IMR-90 (cell line): ENCODE measurements around the gene SIGLECL1. TPM values are rescaled to one million over a fixed set of nuclear protein-coding genes. Genes with fewer than 3 reads are reported as not detected.
"Not testable (repeated sequence)": the region's sequence is repeated elsewhere in the genome, so short reads cannot be mapped to it uniquely, and the experiment has no call there.

Source experiments
- ATAC-seq: fragments of 200-7000 bp; cut with Tn5 transposase; 2 replicates; pipeline ENCODE4 v1.9.1; 2020; ENCODE audit warnings: low read depth, mild to moderate bottlenecking, moderate library complexity
- BruUV-seq: library from RNA; stranded (reverse); fragments of 400-500 nt; replicated peaks from 2 replicates; lab custom pipeline; 2021; lab: Mats Ljungman, UMichigan
- CTCF ChIA-PET: fragments of 300-600 bp; formaldehyde crosslinking; extraction: SDS; loops from one replicate; lab custom pipeline; 2021; ENCODE audit warnings: antibody characterized with exemption; lab: Yijun Ruan, JAX
- POLR2A ChIA-PET: fragments of 300-600 bp; sonication (Branson Sonifier 250); formaldehyde crosslinking; loops from one replicate; lab custom pipeline; 2022; ENCODE audit warnings: antibody characterized with exemption; ENCODE audit not compliant: unreplicated experiment; lab: Charles Lee
- DNase-seq: peaks from one replicate; pipeline ENCODE4 v3.0.0; 2013
- H2AFZ ChIP-seq: replicated peaks from 2 replicates; pipeline ENCODE3; 2013; ENCODE audit warnings: low read length, mild to moderate bottlenecking; ENCODE audit not compliant: poor library complexity
- H2AK5ac ChIP-seq: 2 replicates; pipeline ENCODE4 v1.6.1; 2013; ENCODE audit warnings: low read depth, low read length, inconsistent platforms
- H2AK9ac ChIP-seq: replicated peaks from 2 replicates; pipeline ENCODE3; 2013; ENCODE audit warnings: mild to moderate bottlenecking, low read depth, low read length, moderate library complexity; ENCODE audit not compliant: poor library complexity
- H2BK120ac ChIP-seq: 2 replicates; pipeline ENCODE4 v1.6.1; 2013; ENCODE audit warnings: low read depth, low read length, inconsistent platforms
- H2BK15ac ChIP-seq: 3 replicates; pipeline ENCODE4 v1.6.1; 2013; ENCODE audit warnings: low read depth, low read length, inconsistent platforms
- H2BK20ac ChIP-seq: 2 replicates; pipeline ENCODE4 v1.6.1; 2013; ENCODE audit warnings: low read depth, mild to moderate bottlenecking, inconsistent platforms, low read length, moderate library complexity
- H2BK5ac ChIP-seq: 2 replicates; pipeline ENCODE4 v1.6.1; 2013; ENCODE audit warnings: mild to moderate bottlenecking, low read depth, low read length, inconsistent platforms; ENCODE audit not compliant: poor library complexity, severe bottlenecking
- H3K14ac ChIP-seq: replicated peaks from 2 replicates; pipeline ENCODE4 v1.6.1; 2013; ENCODE audit warnings: low read depth, low read length, inconsistent platforms
- H3K18ac ChIP-seq: 2 replicates; pipeline ENCODE4 v1.6.1; 2013; ENCODE audit warnings: low read depth, low read length, control low read depth
- H3K23ac ChIP-seq: 2 replicates; pipeline ENCODE4 v1.6.1; 2013; ENCODE audit warnings: low read depth, low read length, inconsistent platforms
- H3K27ac ChIP-seq: 2 replicates; pipeline ENCODE4 v1.5.1; 2013; ENCODE audit warnings: mild to moderate bottlenecking, control low read depth, low read length; ENCODE audit not compliant: insufficient read depth
- H3K27me3 ChIP-seq: 2 replicates; pipeline ENCODE4 v1.6.1; 2013; ENCODE audit warnings: low read length; ENCODE audit not compliant: control insufficient read depth, insufficient read depth
- H3K36me3 ChIP-seq: 2 replicates; pipeline ENCODE4 v1.6.1; 2013; ENCODE audit warnings: low read length, mixed read lengths; ENCODE audit not compliant: control insufficient read depth, insufficient read depth
- H3K4ac ChIP-seq: 2 replicates; pipeline ENCODE4 v1.6.1; 2013; ENCODE audit warnings: low read depth, low read length, inconsistent platforms
- H3K4me1 ChIP-seq: 2 replicates; pipeline ENCODE4 v1.6.1; 2013; ENCODE audit warnings: low read length, mixed read lengths; ENCODE audit not compliant: control insufficient read depth, insufficient read depth
- H3K4me2 ChIP-seq: 2 replicates; pipeline ENCODE4 v1.6.1; 2013; ENCODE audit warnings: low read depth, mild to moderate bottlenecking, control low read depth, low read length, moderate library complexity
- H3K4me3 ChIP-seq: 2 replicates; pipeline ENCODE4 v1.5.1; 2013; ENCODE audit warnings: low read depth, mild to moderate bottlenecking, control low read depth, low read length, moderate library complexity; ENCODE audit not compliant: insufficient read depth
- H3K56ac ChIP-seq: 2 replicates; pipeline ENCODE4 v1.6.1; 2013; ENCODE audit warnings: low read length, inconsistent platforms; ENCODE audit not compliant: insufficient read depth; ENCODE audit errors: extremely low read depth
- H3K79me1 ChIP-seq, 2 experiments: 2 replicates each; pipeline ENCODE4 v1.6.1; 2013; ENCODE audit warnings: low read length in 2 of 2, inconsistent platforms in 1 of 2, low read depth in 1 of 2
- H3K9ac ChIP-seq: 2 replicates; pipeline ENCODE4 v1.6.1; 2013; ENCODE audit warnings: low read depth, low read length, control low read depth
- H3K9me1 ChIP-seq: 2 replicates; pipeline ENCODE4 v1.6.1; 2013; ENCODE audit warnings: low read length, inconsistent platforms; ENCODE audit not compliant: insufficient read depth
- H3K9me3 ChIP-seq: 2 replicates; pipeline ENCODE4 v1.6.1; 2013; ENCODE audit warnings: low read length; ENCODE audit not compliant: control insufficient read depth, insufficient read depth
- H4K20me1 ChIP-seq: 2 replicates; pipeline ENCODE4 v1.6.1; 2013; ENCODE audit warnings: low read length, inconsistent platforms; ENCODE audit not compliant: insufficient read depth
- H4K5ac ChIP-seq: 2 replicates; pipeline ENCODE4 v1.6.1; 2013; ENCODE audit warnings: mild to moderate bottlenecking, low read depth, low read length, control low read depth
- H4K8ac ChIP-seq, 2 experiments: 2 replicates each; pipeline ENCODE4 v1.6.1; 2013; ENCODE audit warnings: low read depth in 2 of 2, low read length in 2 of 2, control low read depth in 1 of 2, inconsistent platforms in 1 of 2
- H4K91ac ChIP-seq: 2 replicates; pipeline ENCODE4 v1.6.1; 2013; ENCODE audit warnings: low read depth, low read length, inconsistent platforms; ENCODE audit not compliant: insufficient read depth
- FOS ChIP-seq: fragments of 150-350 bp; IDR thresholded peaks from 2 replicates; pipeline ENCODE4 v1.6.1; 2016; ENCODE audit warnings: low read depth, low read length
- MAZ ChIP-seq: IDR thresholded peaks from 2 replicates; pipeline ENCODE4 v1.6.1; 2012; ENCODE audit warnings: low read depth, mild to moderate bottlenecking, low read length, improper control_type of control experiment, moderate library complexity, borderline replicate concordance
- NFE2L2 ChIP-seq: fragments of 150-350 bp; IDR thresholded peaks from 2 replicates; pipeline ENCODE4 v1.6.1; 2016; ENCODE audit warnings: low read depth, mild to moderate bottlenecking, low read length
- RAD21 ChIP-seq: IDR thresholded peaks from 2 replicates; pipeline ENCODE4 v1.6.1; 2012; ENCODE audit warnings: low read length, improper control_type of control experiment
- SMC3 ChIP-seq: fragments of 150-350 bp; IDR thresholded peaks from 2 replicates; pipeline ENCODE4 v1.6.1; 2016; ENCODE audit warnings: low read depth, mild to moderate bottlenecking, antibody characterized with exemption, low read length, moderate library complexity
- USF2 ChIP-seq: fragments of 150-350 bp; IDR thresholded peaks from 2 replicates; pipeline ENCODE4 v1.6.1; 2017; ENCODE audit warnings: mild to moderate bottlenecking, antibody characterized with exemption, low read length, low read depth
- WGBS, 2 experiments: methylation state at CpG; one replicate each; pipeline versions ENCODE4 v1.1.5 to v1.1.7; 2013; ENCODE audit warnings: missing lambda C conversion rate in 2 of 2; ENCODE audit not compliant: insufficient read length in 1 of 2; ENCODE audit errors: extremely low coverage in 2 of 2; 5-methylcytosine and 5-hydroxymethylcytosine counted together
- dilution Hi-C: fragments of 300-500 bp; cut with HindIII; formaldehyde crosslinking; loops from one replicate; pipeline ENCODE4 v1.14.3; 2018; ENCODE audit warnings: low sequenced_read_pairs; ENCODE audit not compliant: unreplicated experiment
- in situ Hi-C: fragments of 300-500 bp; cut with MboI; formaldehyde crosslinking; loops from 3 replicates; pipeline ENCODE4 v1.14.3; 2019; ENCODE audit warnings: low sequenced_read_pairs, inconsistent platforms, mixed read lengths
- intact Hi-C: fragments of 100-400 bp; cut with micrococcal nuclease; formaldehyde crosslinking; loops from 2 replicates; pipeline ENCODE4 v1.10.0; 2022
- polyA plus RNA-seq, 3 experiments: library from polyadenylated mRNA; depleted of rRNA; stranded (reverse); fragments of >200 nt; gene quantifications; 2 replicates each; pipeline ENCODE4 v1.2.3, GENCODE V29; 2012; ENCODE audit warnings: low replicate concordance in 1 of 3
- total RNA-seq: library from RNA; depleted of rRNA; stranded (reverse); fragments of >200 nt; gene quantifications from 2 replicates; pipeline ENCODE4 v1.2.3, GENCODE V29; 2012

The SIGLECL1 gene
- total and polyA plus RNA-seq, 2 of the 4 experiments (the other 2 are of a cell fraction), result not detected

GRCh38 chr19:51224163-51224641, 26.7 kb upstream of the SIGLECL1 start:
- Histone ChIP-seq H2BK20ac (no peak overlapping the region), H4K20me1 (no peaks in the 10 kb centered on the region), H3K4me2 (no peak overlapping the region), H3K9me3 (no peaks in the 10 kb centered on the region), H3K18ac (no peak overlapping the region), H3K9me1 (no peaks in the 10 kb centered on the region), H2BK15ac (no peak overlapping the region), H4K91ac (no peak overlapping the region), H2AK9ac (no peak overlapping the region), H3K14ac (no peak overlapping the region), H2BK120ac (no peak overlapping the region), H3K79me1 (no peaks in the 10 kb centered on the region), H2AFZ (no peak overlapping the region), H2BK5ac (no peak overlapping the region), H3K36me3 (no peaks in the 10 kb centered on the region), H2AK5ac (no peak overlapping the region), H4K8ac (no peak overlapping the region), H3K56ac (no peak overlapping the region), H3K9ac (no peak overlapping the region), H3K27me3 (no peaks in the 10 kb centered on the region), H3K4me3 (no peak overlapping the region), H3K23ac (no peak overlapping the region), H4K5ac (no peak overlapping the region), H3K4ac (no peak overlapping the region), H3K4me1 (no peaks in the 10 kb centered on the region), H3K27ac (no peak overlapping the region)
- ATAC-seq (no peak), DNase-seq (no peak)
- WGBS, 2 experiments, result no CpG with 5 or more reads among the region's 3 CpGs
- CTCF ChIA-PET, result no interaction called here
- in situ Hi-C loops (no loop called here), dilution Hi-C loops (no loop called here), intact Hi-C loops (no loop called here)
- no TSS peak for BruUV-seq
- POLR2A ChIA-PET, result no interaction called here
- TF ChIP-seq MAZ (no peak), SMC3 (no peak), USF2 (no peak), RAD21 (no peak), FOS (no peak), NFE2L2 (no peak)

- H4K5ac ChIP-seq, H3K27ac ChIP-seq, H3K9ac ChIP-seq, H4K20me1 ChIP-seq, H2BK5ac ChIP-seq, dilution Hi-C loops, H2AFZ ChIP-seq, H3K14ac ChIP-seq, H2AK9ac ChIP-seq, BruUV-seq, H2BK20ac ChIP-seq, H3K4me3 ChIP-seq, H3K36me3 ChIP-seq, POLR2A ChIA-PET, H4K91ac ChIP-seq, H3K23ac ChIP-seq, intact Hi-C loops, H3K79me1 ChIP-seq, H3K27me3 ChIP-seq, H2AK5ac ChIP-seq, H3K4ac ChIP-seq, H4K8ac ChIP-seq, H3K18ac ChIP-seq, ATAC-seq, H2BK15ac ChIP-seq, H3K9me1 ChIP-seq, H3K4me1 ChIP-seq, CTCF ChIA-PET, DNase-seq, H2BK120ac ChIP-seq, in situ Hi-C loops, H3K4me2 ChIP-seq, H3K9me3 ChIP-seq, H3K56ac ChIP-seq: not testable (repeated sequence)
- WGBS, 2 experiments, result 0% methylated on average over 1 of the region's 11 CpGs; no CpG with 5 or more reads in 1 of the 2 experiments
Observed at GRCh38 chr19:51224898-51225393, 25.9 kb upstream of the SIGLECL1 start, which contains the start of gene CD33. CD33 (plus strand) TSS chr19:51225080; CDS start chr19:51225119, 39 bp downstream.
